K562 (cell line): Measurements from ENCODE around the gene NVL. TPM values are rescaled to one million over a fixed set of nuclear protein-coding genes. Genes with fewer than 3 reads are reported as not detected.

Source experiments
- BACH1 ChIP-seq: fragments of 200-800 bp; sonication (Bioruptor generic); IDR thresholded peaks from 2 replicates; pipeline ENCODE4 v1.6.1; 2016; ENCODE audit warnings: missing genetic modification characterization, missing compliant biosample characterization
- CTCF ChIP-seq, 3 experiments: IDR thresholded peaks in 2 of 3; conservative IDR thresholded peaks in 1 of 3; 2 replicates each; pipeline ENCODE4 v1.5.1; 2011 to 2012; ENCODE audit warnings: low read length in 3 of 3, mild to moderate bottlenecking in 3 of 3, control low read depth in 2 of 3, improper control_type of control experiment in 1 of 3, inconsistent platforms in 1 of 3, low read depth in 1 of 3, mixed read lengths in 1 of 3, moderate library complexity in 1 of 3; ENCODE audit not compliant: insufficient read depth in 2 of 3
- E2F3 ChIP-seq: fragments of 250-450 bp; sonication (Bioruptor Pico); IDR thresholded peaks from 2 replicates; pipeline ENCODE4 v1.4.0; 2020; ENCODE audit warnings: mild to moderate bottlenecking
- FIP1L1 ChIP-seq: fragments of 200-400 bp; formaldehyde crosslinking; IDR thresholded peaks from 2 replicates; pipeline ENCODE4 v1.6.1; 2018; ENCODE audit warnings: mild to moderate bottlenecking, low read depth, low read length; ENCODE audit not compliant: poor library complexity, severe bottlenecking
- FOXP4 ChIP-seq: sonication (generic); formaldehyde crosslinking; IDR thresholded peaks from 2 replicates; pipeline ENCODE4 v1.8.0; 2022; ENCODE audit warnings: mild to moderate bottlenecking, missing genetic modification reagents, borderline replicate concordance
- HCFC1 ChIP-seq: IDR thresholded peaks from 2 replicates; pipeline ENCODE4 v1.6.1; 2012; ENCODE audit warnings: low read depth, low read length, improper control_type of control experiment
- HNRNPL ChIP-seq: fragments of 200-400 bp; formaldehyde crosslinking; IDR thresholded peaks from 2 replicates; pipeline ENCODE4 v1.6.1; 2017; ENCODE audit warnings: low read depth, mild to moderate bottlenecking, low read length
- HOXB6 ChIP-seq: fragments of 250-450 bp; sonication (Bioruptor Pico); IDR thresholded peaks from 2 replicates; pipeline ENCODE4 v1.5.1; 2022; ENCODE audit warnings: mild to moderate bottlenecking, borderline replicate concordance
- JUNB ChIP-seq: fragments of 450-650 bp; formaldehyde crosslinking; conservative IDR thresholded peaks from 2 replicates; pipeline ENCODE4 v1.4.0; 2020; ENCODE audit warnings: mild to moderate bottlenecking
- KAT8 ChIP-seq: fragments of 450-650 bp; IDR thresholded peaks from 2 replicates; pipeline ENCODE4 v1.6.1; 2016; ENCODE audit warnings: low read depth, mild to moderate bottlenecking
- LEF1 ChIP-seq: fragments of 450-650 bp; IDR thresholded peaks from 2 replicates; pipeline ENCODE4 v1.6.1; 2016; ENCODE audit warnings: mild to moderate bottlenecking
- MAFK ChIP-seq: IDR thresholded peaks from 2 replicates; pipeline ENCODE4 v1.6.1; 2011; ENCODE audit warnings: low read length, improper control_type of control experiment
- MECOM ChIP-seq: fragments of 250-450 bp; sonication (Bioruptor Pico); IDR thresholded peaks from 2 replicates; pipeline ENCODE4 v1.8.0; 2022; ENCODE audit warnings: inconsistent platforms
- MYC ChIP-seq, 2 experiments: fragments of 250-450 bp in 1 of 2; sonication (Bioruptor Pico) in 1 of 2; IDR thresholded peaks; 2 replicates each; pipeline versions ENCODE4 v1.5.1 to v1.6.1; 2012 to 2021; ENCODE audit warnings: low read depth in 2 of 2, borderline replicate concordance in 1 of 2, improper control_type of control experiment in 1 of 2, low read length in 1 of 2, mild to moderate bottlenecking in 1 of 2, moderate library complexity in 1 of 2
- PRMT5 ChIP-seq: sonication (generic); formaldehyde crosslinking; IDR thresholded peaks from 2 replicates; pipeline ENCODE4 v1.5.0; 2020; ENCODE audit warnings: missing genetic modification reagents
- SFPQ ChIP-seq: fragments of 200-400 bp; formaldehyde crosslinking; IDR thresholded peaks from 2 replicates; pipeline ENCODE4 v1.6.1; 2017; ENCODE audit warnings: mild to moderate bottlenecking, low read depth, low read length, moderate library complexity
- SMAD4 ChIP-seq: fragments of 250-450 bp; sonication (Bioruptor Pico); conservative IDR thresholded peaks from 2 replicates; pipeline ENCODE4 v1.8.0; 2021; ENCODE audit warnings: inconsistent platforms, mild to moderate bottlenecking, moderate library complexity
- SNRNP70 ChIP-seq: fragments of 200-400 bp; formaldehyde crosslinking; optimal IDR thresholded peaks from 2 replicates; pipeline ENCODE3; 2017; ENCODE audit warnings: low read depth, low read length
- TCF15 ChIP-seq: fragments of 250-450 bp; sonication (Bioruptor Pico); IDR thresholded peaks from 2 replicates; pipeline ENCODE4 v1.8.0; 2022; ENCODE audit warnings: moderate library complexity, mild to moderate bottlenecking, inconsistent platforms
- ZNF121 ChIP-seq: sonication (generic); formaldehyde crosslinking; conservative IDR thresholded peaks from 2 replicates; pipeline ENCODE4 v1.8.0; 2022; ENCODE audit warnings: missing genetic modification reagents
- ZNF274 ChIP-seq: IDR thresholded peaks from 2 replicates; pipeline ENCODE4 v1.6.1; 2011; ENCODE audit warnings: low read depth, mild to moderate bottlenecking, low read length, moderate library complexity, borderline replicate concordance
- ZNF830 ChIP-seq: fragments of 250-450 bp; sonication (Bioruptor Pico); IDR thresholded peaks from 2 replicates; pipeline ENCODE4 v1.5.0; 2021; ENCODE audit warnings: mild to moderate bottlenecking
- polyA plus RNA-seq, 8 experiments: library from polyadenylated mRNA; depleted of rRNA in 4 of 8; stranded (reverse) in 5 of 8; unstranded in 3 of 8; fragments of >200 nt; fragmentation: Nextera tagmentation in 2 of 8; fragmentation: Illumina TruSeq in 1 of 8; extraction: Ambion mirVana in 2 of 8; extraction: Trizol in 1 of 8; gene quantifications; 2 replicates each; pipeline versions ENCODE4 v1.2.1 to v1.2.3, GENCODE V29; 2011 to 2014; ENCODE audit warnings: inconsistent platforms in 1 of 8, missing spikeins in 1 of 8
- total RNA-seq, 7 experiments: library from RNA; depleted of rRNA in 6 of 7; stranded (reverse); fragments of >200 nt in 6 of 7; fragmentation: Illumina TruSeq in 2 of 7; extraction: Trizol in 2 of 7; gene quantifications; 2 replicates each; pipeline versions ENCODE4 v1.2.1 to v1.2.3, GENCODE V29; 2011 to 2021; ENCODE audit warnings: low replicate concordance in 1 of 7

The NVL gene
- total and polyA plus RNA-seq, 9 of the 15 experiments (the other 6 are each of a cell fraction or from before 2014, with no cell fraction given): 32.5 to 86.6 (median 62.9) TPM

- peak; percentile 81; the same call in 1 of the 2 replicates for TF ChIP-seq MECOM
- TF ChIP-seq HOXB6 (CRISPR knock-in tag): no peak
- TF ChIP-seq ZNF830 (CRISPR knock-in tag): no peak
- TF ChIP-seq CTCF (IDR thresholded peaks at IDR 0.05 in 2 of 3, conservative IDR thresholded peaks at IDR 0.05 in 1 of 3; ENCODE audit: insufficient read depth in 2 of 3, low read depth in 1 of 3, low read length in 3 of 3): no peak
- no peak for TF ChIP-seq MAFK
- TF ChIP-seq ZNF121 (CRISPR knock-in tag): no peak
- TF ChIP-seq HCFC1: no peak
- no peak for TF ChIP-seq HNRNPL
- TF ChIP-seq MYC (IDR thresholded peaks at IDR 0.05; ENCODE audit: low read depth, low read length): no peak
- no peak for TF ChIP-seq MYC (CRISPR knock-in tag; IDR thresholded peaks at IDR 0.05; ENCODE audit: borderline replicate concordance, low read depth)
- no peak for TF ChIP-seq SFPQ
- TF ChIP-seq SMAD4: peak; percentile 93
- no peak for TF ChIP-seq BACH1 (tag)
- TF ChIP-seq FOXP4 (CRISPR knock-in tag): no peak
- TF ChIP-seq KAT8: no peak
- no peak for TF ChIP-seq PRMT5 (CRISPR knock-in tag)
- TF ChIP-seq FIP1L1: no peak
- TF ChIP-seq JUNB: peak; percentile 30; the same call in 1 of the 2 replicates
- peak; percentile 92 for TF ChIP-seq LEF1
- no peak for TF ChIP-seq SNRNP70
- no peak for TF ChIP-seq ZNF274
- TF ChIP-seq TCF15: no peak
- TF ChIP-seq E2F3 (CRISPR knock-in tag): no peak
Observed at GRCh38 chr1:224333939-224334786, 4.2 kb upstream of the NVL start (continued).
